Heart right ventricle (tissue), 16 donors: ENCODE data around the gene ELL. TPM values are rescaled to one million over a fixed set of nuclear protein-coding genes. Genes with fewer than 3 reads are reported as not detected.

ENCODE experiments used
- ATAC-seq, 8 donors: fragments of 200-7000 bp; cut with Tn5 transposase; one replicate each; pipeline ENCODE4 v1.9.1; 2020; ENCODE audit warnings: mild to moderate bottlenecking in 8 of 8, moderate library complexity in 8 of 8, moderate number of reproducible peaks in 1 of 8
- DNase-seq, 2 donors: peaks; one replicate each; pipeline ENCODE4 v3.0.0-alpha.2; 2020
- H3K27ac ChIP-seq, 10 donors: fragments of 200-600 bp; sonication (generic) in 2 of 10; one replicate each; pipeline versions ENCODE4 v1.5.0 to v1.8.0; 2020 to 2022; ENCODE audit warnings: mild to moderate bottlenecking in 3 of 10
- H3K27me3 ChIP-seq, 7 donors: fragments of 200-600 bp; one replicate each; pipeline ENCODE4 v1.8.0; 2021 to 2022; ENCODE audit warnings: mild to moderate bottlenecking in 2 of 7
- H3K36me3 ChIP-seq, 9 donors: fragments of 200-600 bp; sonication (generic) in 1 of 9; one replicate each; pipeline versions ENCODE4 v1.5.0 to v1.8.0; 2020 to 2022; ENCODE audit warnings: mild to moderate bottlenecking in 2 of 9
- H3K4me1 ChIP-seq, 9 donors: fragments of 200-600 bp; sonication (generic) in 1 of 9; one replicate each; pipeline versions ENCODE4 v1.5.0 to v1.8.0; 2020 to 2022; ENCODE audit warnings: mild to moderate bottlenecking in 4 of 9
- H3K4me3 ChIP-seq, 10 donors: fragments of 200-600 bp; sonication (generic) in 2 of 10; one replicate each; pipeline versions ENCODE4 v1.5.0 to v1.8.0; 2020 to 2022; ENCODE audit warnings: mild to moderate bottlenecking in 7 of 10, moderate library complexity in 2 of 10
- H3K9me3 ChIP-seq, 11 donors: fragments of 200-600 bp in 10 of 11; sonication (generic) in 2 of 11; one replicate each; pipeline versions ENCODE4 v1.5.0 to v1.8.0; 2013 to 2022; ENCODE audit warnings: mild to moderate bottlenecking in 2 of 11, control low read depth in 1 of 11, moderate library complexity in 1 of 11
- WGBS, 2 donors: extraction: QIAGEN DNeasy Blood & Tissue Kit; methylation state at CpG; one replicate each; pipeline ENCODE4 v1.1.7; 2013; ENCODE audit warnings: inconsistent platforms in 1 of 2; 5-methylcytosine and 5-hydroxymethylcytosine counted together
- intact Hi-C, 10 donors: fragments of 100-400 bp; cut with DNase I; formaldehyde crosslinking; loops; one replicate each; pipeline versions ENCODE4 v1.11.1 to v1.14.2; 2022
- polyA plus RNA-seq, 2 donors: library from polyadenylated mRNA; stranded (reverse); fragments of 200-250 nt; gene quantifications; one replicate each; pipeline ENCODE4 v1.2.3, GENCODE V29; 2013
- total RNA-seq, 10 donors: library from RNA; stranded (reverse); fragmentation: NEBNext Ultra II Directional in 3 of 10; extraction: Animal tissue kit (Norgen Biotek cat#: 25700) in 3 of 10; gene quantifications; one replicate each; pipeline versions ENCODE4 v1.2.1 to v1.2.4, GENCODE V29; 2021 to 2023
- TF ChIP-seq, protein P1 (sequence below), 9 donors: fragments of 200-600 bp; sonication (generic) in 2 of 9; IDR thresholded peaks; one replicate each; pipeline versions ENCODE4 v1.5.0 to v1.8.0; 2021 to 2022; ENCODE audit warnings: antibody characterized with exemption in 9 of 9, mild to moderate bottlenecking in 5 of 9, moderate library complexity in 1 of 9
- donor health status: Arrhythmogenic right ventricular cardiomyopathy.
- donor health status: ischemic (EF 13 %, LVEDD 7.1; RV severe dilation, severe dysfunction).
- donor health status: healthy with polysubstance abuse.
- donor health status: DM: no; HTN: yes; CAD: no.
- donor health status: DM: no; HTN: no; CAD: no.
- donor health status: ischemic (EF 25% LVEDD 6.9; RV normal size, moderate dysfunction).
- donor health status: ischemic (EF 25% LVEDD 5.7; RV mildly dilated, moderate dysfunction).
- donor health status: healthy.
- donor health status: DM: yes; HTN: yes; CAD: no.
- donor health status: Ischemic cardiomyopathy.
- donor health status: ischemic (EF 35%, LVEDD 5.7; RV mildly dilated, moderate dysfunction).
- donor health status: nonischemic (EF 11% LVEDD 7.7; RV severe dilation, severe dysfunction).
- donor health status: DM: yes; HTN: yes; CAD: no.
- donor health status: PGD.
- donor health status: ischemic (EF 29% LVEDD 5.4; RV normal size, mild dysfunction).
- donor health status: nonischemic (EF 23%, LVEDD 6.1; RV moderate dilation, normal function).

ELL gene
- total and polyA plus RNA-seq, 12 donors = 4.0 to 13.1 (median 6.8) TPM

- TF ChIP-seq, protein P1, sequence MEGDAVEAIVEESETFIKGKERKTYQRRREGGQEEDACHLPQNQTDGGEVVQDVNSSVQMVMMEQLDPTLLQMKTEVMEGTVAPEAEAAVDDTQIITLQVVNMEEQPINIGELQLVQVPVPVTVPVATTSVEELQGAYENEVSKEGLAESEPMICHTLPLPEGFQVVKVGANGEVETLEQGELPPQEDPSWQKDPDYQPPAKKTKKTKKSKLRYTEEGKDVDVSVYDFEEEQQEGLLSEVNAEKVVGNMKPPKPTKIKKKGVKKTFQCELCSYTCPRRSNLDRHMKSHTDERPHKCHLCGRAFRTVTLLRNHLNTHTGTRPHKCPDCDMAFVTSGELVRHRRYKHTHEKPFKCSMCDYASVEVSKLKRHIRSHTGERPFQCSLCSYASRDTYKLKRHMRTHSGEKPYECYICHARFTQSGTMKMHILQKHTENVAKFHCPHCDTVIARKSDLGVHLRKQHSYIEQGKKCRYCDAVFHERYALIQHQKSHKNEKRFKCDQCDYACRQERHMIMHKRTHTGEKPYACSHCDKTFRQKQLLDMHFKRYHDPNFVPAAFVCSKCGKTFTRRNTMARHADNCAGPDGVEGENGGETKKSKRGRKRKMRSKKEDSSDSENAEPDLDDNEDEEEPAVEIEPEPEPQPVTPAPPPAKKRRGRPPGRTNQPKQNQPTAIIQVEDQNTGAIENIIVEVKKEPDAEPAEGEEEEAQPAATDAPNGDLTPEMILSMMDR (IDR thresholded peaks at IDR 0.05) = no peak
- Histone ChIP-seq H3K9me3 (no peaks in the 10 kb centered on the region), H3K36me3 (peaks cover 3 to 64% (median 35%) of the 10 kb centered on the region in 9 donors), H3K4me3 (no peak overlapping the region), H3K27ac (no peak overlapping the region), H3K27me3 (no peaks in the 10 kb centered on the region), H3K4me1 (peaks cover 0 to 10% (median 0%) of the 10 kb centered on the region in 9 donors)
- intact Hi-C loops = no loop called here
- ATAC-seq = no peak
- no peak for DNase-seq
- 95 to 96% methylated on average over 22 of the region's 22 CpGs for WGBS, 2 donors
Measured at GRCh38 chr19:18532168-18532890, 10.5 kb upstream of the ELL start.

GRCh38 chr19:18531485-18531884 is 9.6 kb upstream of the ELL start:
- intact Hi-C loops = no loop called here
- ATAC-seq = no peak
- TF ChIP-seq, protein P1 (IDR thresholded peaks at IDR 0.05) = no peak

GRCh38 chr19:18529782-18530181 is 7.9 kb upstream of the ELL start:
- ATAC-seq (peak in 1 of 8 donors; percentile 32), DNase-seq (no peak)
- peaks cover 0 to 18% (median 0%) of the 10 kb centered on the region in 9 donors for H3K4me1 ChIP-seq
- TF ChIP-seq, protein P1 (IDR thresholded peaks at IDR 0.05) = no peak
- 59 to 69% methylated on average over 7 of the region's 7 CpGs for whole genome bisulfite sequencing, 2 donors
- H3K36me3 ChIP-seq = peaks cover 0 to 40% (median 16%) of the 10 kb centered on the region in 9 donors
- H3K27me3 ChIP-seq = no peaks in the 10 kb centered on the region
- intact Hi-C loops = no loop called here
- H3K27ac ChIP-seq = no peak overlapping the region
- H3K4me3 ChIP-seq = no peak overlapping the region
- H3K9me3 ChIP-seq = no peaks in the 10 kb centered on the region

More at GRCh38 chr19:18531485-18531884, 9.6 kb upstream of the ELL start:
- H3K9me3 ChIP-seq = no peaks in the 10 kb centered on the region
- peaks cover 3 to 56% (median 27%) of the 10 kb centered on the region in 9 donors for H3K36me3 ChIP-seq
- no peaks in the 10 kb centered on the region for H3K27me3 ChIP-seq
- no peak for DNase-seq
- no peak overlapping the region for H3K4me3 ChIP-seq
- peaks cover 0 to 18% (median 0%) of the 10 kb centered on the region in 9 donors for H3K4me1 ChIP-seq
- no peak overlapping the region for H3K27ac ChIP-seq
- WGBS, 2 donors = 96 to 97% methylated on average over 8 to 9 of the region's 9 CpGs

DNA sequence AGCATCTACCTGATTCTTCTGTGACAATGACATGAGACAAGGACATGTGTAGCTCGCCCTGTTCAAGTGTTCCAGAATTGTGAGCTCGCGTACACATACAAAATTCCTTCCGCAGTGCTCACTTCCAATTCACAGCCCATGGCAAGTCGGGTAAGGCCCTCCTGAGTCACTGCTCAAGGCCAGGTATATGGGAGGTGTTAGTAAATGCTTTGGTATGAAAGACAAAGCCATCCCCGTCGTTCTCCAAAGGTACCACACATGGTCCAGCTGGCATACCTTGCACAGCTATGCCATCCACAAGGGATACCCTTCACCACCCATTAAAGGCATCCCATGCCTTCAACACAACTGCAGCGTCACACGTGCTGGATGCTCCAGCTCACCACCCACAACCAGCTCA is 4.4 kb upstream of the ELL start:
- Histone ChIP-seq H3K4me1 (peaks cover 0 to 23% (median 4%) of the 10 kb centered on the region in 9 donors), H3K4me3 (no peak overlapping the region), H3K9me3 (no peaks in the 10 kb centered on the region), H3K27ac (peak overlapping the region in 1 of 10 donors; percentile 31), H3K36me3 (peaks cover 0 to 6% (median 1%) of the 10 kb centered on the region in 9 donors), H3K27me3 (no peaks in the 10 kb centered on the region)
- intact Hi-C loops = no loop called here
- DNase-seq = no peak
- no peak for ATAC-seq
- TF ChIP-seq, protein P1 (IDR thresholded peaks at IDR 0.05) = no peak
- WGBS, 2 donors = 92 to 93% methylated on average over 9 of the region's 9 CpGs
